ENCODE measurements around the gene MYBPC2. TPM values are rescaled to one million over a fixed set of nuclear protein-coding genes. Genes with fewer than 3 reads are reported as not detected.
A peak's percentile ranks its signal among the peaks of the same experiment; 100 is the strongest.

Gene MYBPC2
- total and polyA plus RNA-seq, 12 donors = 0.01 to 0.35 (median 0.13) TPM; not detected in 9

- no peak for DNase-seq
- Histone ChIP-seq H3K4me3 (no peak overlapping the region), H3K27me3 (peaks cover 0 to 4% (median 0%) of the 10 kb centered on the region in 7 donors), H3K27ac (no peak overlapping the region), H3K36me3 (peaks cover 0 to 48% (median 8%) of the 10 kb centered on the region in 9 donors), H3K4me1 (peaks cover 0 to 7% (median 0%) of the 10 kb centered on the region in 9 donors), H3K9me3 (peaks cover 0 to 5% (median 0%) of the 10 kb centered on the region in 11 donors)
- WGBS, 2 donors = 69 to 74% methylated on average over 10 of the region's 10 CpGs
- no peak for ATAC-seq
- intact Hi-C loops (cut with DNase I) = no loop called here
- TF ChIP-seq CTCF (IDR thresholded peaks at IDR 0.05) = no peak
Measured at GRCh38 chr19:50485284-50485955, 52.7 kb downstream of the MYBPC2 start.

DNA sequence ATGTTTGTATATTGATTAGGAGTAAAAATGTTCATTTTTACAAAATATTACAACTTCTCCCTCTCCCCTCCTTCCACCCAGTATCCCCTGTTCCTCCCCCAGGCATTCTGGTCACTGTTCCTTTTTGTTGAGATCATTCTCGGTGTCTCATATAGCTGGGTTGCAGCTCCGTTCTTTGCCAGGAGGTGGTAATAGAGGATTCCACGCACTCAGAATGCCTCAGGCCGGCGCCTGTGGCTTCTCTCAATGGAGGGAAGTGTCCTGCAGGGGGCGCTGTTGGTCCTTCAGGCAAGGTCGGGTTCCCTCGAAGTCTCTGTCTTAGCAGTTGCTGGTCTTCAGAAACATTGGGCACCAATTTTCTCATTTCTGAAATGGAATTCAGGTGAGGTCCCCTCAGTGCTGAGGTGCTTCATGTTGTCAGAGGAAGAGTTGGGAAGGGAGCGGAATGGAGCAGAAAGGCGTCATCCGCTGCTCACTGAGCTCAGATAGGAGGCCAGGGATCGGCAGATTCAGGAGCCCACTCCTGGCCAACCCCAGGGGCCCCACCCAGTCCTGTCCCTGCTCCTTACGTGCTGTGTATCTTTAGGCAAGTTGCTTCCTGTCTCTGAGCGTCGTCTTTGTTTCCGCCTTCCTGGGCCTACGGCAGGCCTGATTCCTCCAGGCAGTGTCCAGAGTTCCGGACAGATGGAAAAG is 54.3 kb downstream of the MYBPC2 start:
- Histone ChIP-seq H3K4me1 (peaks cover 0 to 16% (median 0%) of the 10 kb centered on the region in 9 donors), H3K9me3 (peaks cover 0 to 9% (median 0%) of the 10 kb centered on the region in 11 donors), H3K27ac (no peak overlapping the region), H3K4me3 (no peak overlapping the region), H3K27me3 (peaks cover 0 to 4% (median 0%) of the 10 kb centered on the region in 7 donors), H3K36me3 (peaks cover 0 to 32% (median 0%) of the 10 kb centered on the region in 9 donors)
- intact Hi-C loops (cut with DNase I) = no loop called here
- DNase-seq (no peak), ATAC-seq (no peak)
- TF ChIP-seq CTCF (IDR thresholded peaks at IDR 0.05) = peak in 8 of 9 donors; percentile 29 to 53 (median 38)
- 74 to 77% methylated on average over 18 of the region's 18 CpGs for WGBS, 2 donors

GRCh38 chr19:50488389-50489194 is 55.9 kb downstream of the MYBPC2 start:
- Histone ChIP-seq H3K4me1 (peaks cover 0 to 18% (median 0%) of the 10 kb centered on the region in 9 donors), H3K27ac (peak overlapping the region in 1 of 10 donors; percentile 47), H3K4me3 (no peak overlapping the region), H3K27me3 (peaks cover 0 to 4% (median 0%) of the 10 kb centered on the region in 7 donors), H3K36me3 (peaks cover 0 to 17% (median 0%) of the 10 kb centered on the region in 9 donors), H3K9me3 (peaks cover 0 to 9% (median 0%) of the 10 kb centered on the region in 11 donors)
- ATAC-seq = no peak
- no peak for TF ChIP-seq CTCF (IDR thresholded peaks at IDR 0.05)
- no peak for DNase-seq
- 42 to 47% methylated on average over 13 of the region's 13 CpGs for WGBS, 2 donors
- intact Hi-C loops (cut with DNase I) = no loop called here

DNA sequence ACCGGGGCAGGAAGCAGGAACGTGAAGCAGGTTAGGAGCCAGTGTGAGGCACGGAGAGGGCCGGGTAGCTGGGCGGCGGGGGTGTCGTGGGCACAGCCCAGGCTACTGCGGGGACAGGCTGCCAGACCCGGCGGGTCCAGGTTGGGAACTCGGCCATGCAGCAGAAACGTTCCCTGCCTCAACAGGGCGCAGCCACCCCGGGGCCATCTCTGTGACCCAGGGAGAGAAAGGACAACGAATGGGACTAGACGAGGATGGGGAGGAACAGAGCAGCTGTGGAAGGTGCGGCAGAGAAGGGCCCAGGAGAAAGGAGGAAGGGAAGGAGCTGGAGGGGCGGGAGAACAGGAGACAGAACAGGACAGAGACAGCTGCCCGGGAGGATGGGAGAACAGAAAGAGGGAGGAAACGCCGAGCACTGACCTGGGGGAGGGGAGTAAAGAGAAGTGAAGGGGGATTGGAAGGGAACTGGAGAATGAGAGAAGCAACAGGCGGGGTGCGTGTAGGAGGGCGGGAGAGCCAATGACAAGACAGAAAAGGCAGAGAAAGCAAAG is 56.8 kb downstream of the MYBPC2 start:
- peaks cover 0 to 18% (median 0%) of the 10 kb centered on the region in 9 donors for H3K4me1 ChIP-seq
- ATAC-seq (peak in 2 of 8 donors; percentile 7 to 30), DNase-seq (no peak)
- H3K4me3 ChIP-seq = no peak overlapping the region
- peaks cover 0 to 9% (median 0%) of the 10 kb centered on the region in 9 donors for H3K36me3 ChIP-seq
- peaks cover 0 to 4% (median 0%) of the 10 kb centered on the region in 7 donors for H3K27me3 ChIP-seq
- peak overlapping the region in 1 of 10 donors; percentile 47 for H3K27ac ChIP-seq
- no peak for TF ChIP-seq CTCF (IDR thresholded peaks at IDR 0.05)
- intact Hi-C loops (cut with DNase I) = no loop called here
- 44 to 49% methylated on average over 24 of the region's 24 CpGs for WGBS, 2 donors
- H3K9me3 ChIP-seq = peaks cover 0 to 9% (median 0%) of the 10 kb centered on the region in 11 donors
